OCI-LY7 (cell line): ENCODE results near the gene SPART. TPM values are rescaled to one million over a fixed set of nuclear protein-coding genes. Genes with fewer than 3 reads are reported as not detected.
"Not testable (repeated sequence)": the region's sequence is repeated elsewhere in the genome, so short reads cannot be mapped to it uniquely, and the experiment has no call there.

Source experiments
- BruUV-seq: library from RNA; stranded (reverse); fragments of 400-500 nt; replicated peaks from 2 replicates; lab custom pipeline; 2021; lab: Mats Ljungman, UMichigan
- CTCF ChIA-PET: fragments of 300-600 bp; sonication (Branson Sonifier 250); formaldehyde crosslinking; loops from one replicate; lab custom pipeline; 2022; ENCODE audit warnings: antibody characterized with exemption; ENCODE audit not compliant: unreplicated experiment; lab: Charles Lee
- POLR2A ChIA-PET: fragments of 300-600 bp; sonication (Branson Sonifier 250); formaldehyde crosslinking; loops from one replicate; lab custom pipeline; 2022; ENCODE audit warnings: antibody characterized with exemption; lab: Charles Lee
- DNase-seq: peaks from one replicate; pipeline ENCODE4 v3.0.0-alpha.2; 2015; ENCODE audit warnings: low spot score
- H2AFZ ChIP-seq: fragments of 200-600 bp; sonication (generic), shearing (Covaris generic); 2 replicates; pipeline ENCODE4 v1.6.1; 2014; ENCODE audit warnings: mild to moderate bottlenecking, antibody characterized with exemption, low read length, moderate library complexity
- H3K27ac ChIP-seq: fragments of 200-600 bp; sonication (generic); 2 replicates; pipeline ENCODE4 v1.5.1; 2014; ENCODE audit warnings: mixed run types, low read depth, mild to moderate bottlenecking, moderate library complexity, low read length, inconsistent platforms; ENCODE audit not compliant: poor library complexity, severe bottlenecking
- H3K36me3 ChIP-seq: fragments of 200-600 bp; sonication (generic); 2 replicates; pipeline ENCODE4 v1.6.1; 2014; ENCODE audit warnings: mild to moderate bottlenecking, antibody characterized with exemption, low read length, moderate library complexity, mixed read lengths; ENCODE audit not compliant: insufficient read depth
- H3K4me1 ChIP-seq: fragments of 200-600 bp; sonication (generic); 2 replicates; pipeline ENCODE4 v1.5.1; 2014; ENCODE audit warnings: mild to moderate bottlenecking, low read length; ENCODE audit not compliant: insufficient read depth, poor library complexity, severe bottlenecking
- H3K4me2 ChIP-seq: fragments of 200-600 bp; sonication (generic); 2 replicates; pipeline ENCODE4 v1.6.1; 2014; ENCODE audit warnings: mild to moderate bottlenecking, low read length
- H3K4me3 ChIP-seq: fragments of 200-600 bp; sonication (generic); 2 replicates; pipeline ENCODE4 v1.5.1; 2014; ENCODE audit warnings: mild to moderate bottlenecking, low read depth, low read length; ENCODE audit not compliant: poor library complexity, severe bottlenecking
- H3K79me2 ChIP-seq: fragments of 200-600 bp; sonication (generic); 2 replicates; pipeline ENCODE4 v1.6.1; 2016; ENCODE audit warnings: low read depth, mild to moderate bottlenecking, low read length, moderate library complexity, mixed read lengths; ENCODE audit not compliant: insufficient read depth
- H3K9me2 ChIP-seq: fragments of 200-600 bp; sonication (generic); 2 replicates; pipeline ENCODE4 v1.6.1; 2016; ENCODE audit warnings: mild to moderate bottlenecking, low read length, mixed read lengths; ENCODE audit not compliant: insufficient read depth
- H3K9me3 ChIP-seq: fragments of 200-600 bp; sonication (generic); 2 replicates; pipeline ENCODE4 v1.6.1; 2014; ENCODE audit warnings: mild to moderate bottlenecking, mixed run types, low read length, mixed read lengths
- H4K20me1 ChIP-seq: fragments of 200-600 bp; sonication (generic); 2 replicates; pipeline ENCODE4 v1.6.1; 2014; ENCODE audit warnings: mild to moderate bottlenecking, antibody characterized with exemption, low read length, moderate library complexity, mixed read lengths; ENCODE audit not compliant: insufficient read depth
- CTCF ChIP-seq: fragments of 200-600 bp; sonication (generic); conservative IDR thresholded peaks from 2 replicates; pipeline ENCODE4 v1.5.1; 2014; ENCODE audit warnings: mild to moderate bottlenecking, antibody characterized with exemption, low read length, moderate library complexity, mixed read lengths
- EZH2phosphoT487 ChIP-seq: fragments of 200-600 bp; sonication (generic); IDR thresholded peaks from 2 replicates; pipeline ENCODE4 v1.6.1; 2018; ENCODE audit warnings: low read depth, borderline replicate concordance, mild to moderate bottlenecking, mixed run types, antibody characterized with exemption, low read length, moderate library complexity, mixed read lengths
- intact Hi-C: fragments of 100-400 bp; cut with micrococcal nuclease; formaldehyde crosslinking; loops from one replicate; pipeline ENCODE4 v1.10.0; 2022; ENCODE audit not compliant: unreplicated experiment
- total RNA-seq, 2 experiments: library from RNA; depleted of rRNA in 1 of 2; stranded (reverse); fragments of >200 nt in 1 of 2; shearing (Covaris generic) in 1 of 2; gene quantifications; 2 replicates each; pipeline ENCODE4 v1.2.3, GENCODE V29; 2014 to 2022

SPART gene
- total RNA-seq, 2 experiments from 2014 or later: not detected

GRCh38 chr13:36325912-36326311 is 20.3 kb downstream of the SPART start:
- no peaks in the 10 kb centered on the region for H4K20me1 ChIP-seq
- no TSS peak for BruUV-seq
- no peak for TF ChIP-seq EZH2phosphoT487
- no peak for TF ChIP-seq CTCF
- no peaks in the 10 kb centered on the region for H3K79me2 ChIP-seq
- intact Hi-C loops: no loop called here
- no peak overlapping the region for H3K27ac ChIP-seq
- no peak overlapping the region; the same call in 1 of the 2 replicates for H2AFZ ChIP-seq
- ChIA-PET POLR2A (interaction anchor here (0.6 kb wide), 1 partner anchor 281 kb away, joined by 3 read pairs; no protein-coding TSS in a partner anchor), CTCF (no interaction called here)
- no peak for DNase-seq
- H3K36me3 ChIP-seq: no peaks in the 10 kb centered on the region
- no peak overlapping the region for H3K4me2 ChIP-seq
- no peaks in the 10 kb centered on the region for H3K9me2 ChIP-seq
- no peaks in the 10 kb centered on the region for H3K9me3 ChIP-seq
- no peak overlapping the region for H3K4me3 ChIP-seq
- no peaks in the 10 kb centered on the region for H3K4me1 ChIP-seq

GRCh38 chr13:36324881-36325280 is 21.3 kb downstream of the SPART start:
- POLR2A ChIA-PET, H3K4me3 ChIP-seq, H4K20me1 ChIP-seq, H3K36me3 ChIP-seq, H3K4me2 ChIP-seq, DNase-seq, H2AFZ ChIP-seq, H3K9me3 ChIP-seq, H3K79me2 ChIP-seq, CTCF ChIA-PET, H3K9me2 ChIP-seq, H3K4me1 ChIP-seq, BruUV-seq, H3K27ac ChIP-seq, intact Hi-C loops: not testable (repeated sequence)

- no peaks in the 10 kb centered on the region for H4K20me1 ChIP-seq
- intact Hi-C loops: no loop called here
- TF ChIP-seq CTCF (no peak), EZH2phosphoT487 (no peak)
- no peak overlapping the region for H3K4me3 ChIP-seq
- no peak overlapping the region for H3K27ac ChIP-seq
- POLR2A ChIA-PET: interaction anchor here (0.5 kb wide), 1 partner anchor 15 kb away, joined by 4 read pairs; no protein-coding TSS in a partner anchor
- H3K36me3 ChIP-seq: no peaks in the 10 kb centered on the region
- no peaks in the 10 kb centered on the region for H3K9me3 ChIP-seq
- H3K9me2 ChIP-seq: no peaks in the 10 kb centered on the region
- H3K79me2 ChIP-seq: no peaks in the 10 kb centered on the region
- CTCF ChIA-PET: no interaction called here
- no peak for DNase-seq
- H2AFZ ChIP-seq: no peak overlapping the region
- no peaks in the 10 kb centered on the region for H3K4me1 ChIP-seq
- no TSS peak for BruUV-seq
- no peak overlapping the region for H3K4me2 ChIP-seq
Observed at GRCh38 chr13:36323951-36324566, 22.1 kb downstream of the SPART start.
